Activated naive CD4-positive, alpha-beta T cell treated with anti-CD3 and anti-CD28 coated beads, Interleukin-2, amount 10 ng/mL, durations not matched to agents 5 hours and 36 hours (primary cell): Measurements from ENCODE around the gene ACSM5. TPM values are rescaled to one million over a fixed set of nuclear protein-coding genes. Genes with fewer than 3 reads are reported as not detected.

Experiments used
- total RNA-seq, 2 experiments: library from RNA; stranded (reverse); gene quantifications; one replicate each; pipeline ENCODE4 v1.2.3, GENCODE V29; 2021

The ACSM5 gene
- total RNA-seq, result not detected

GRCh38 chr16:20409398-20410120, at the start of gene ACSM5:
TSS of gene ACSM5 (plus strand) at chr16:20409534. CDS start at chr16:20411485, 1,951 bp downstream.

GRCh38 chr16:20404637-20405036, 4.7 kb upstream of the ACSM5 start, which contains the start of gene PDILT:
TSS of gene PDILT (minus strand) at chr16:20404737. CDS start at chr16:20399300, 5,437 bp downstream.

GRCh38 chr16:20451364-20451763, 42.0 kb downstream of the ACSM5 start, which contains the start of gene ACSM2A:
TSS of gene ACSM2A (plus strand) at chr16:20451521. CDS start at chr16:20460115, 8,594 bp downstream.

Other genes with a start within 250 kb of the ACSM5 start
- gene GP2, start 82.0 kb upstream of the ACSM5 start, total RNA-seq, result not detected
- gene UMOD, start 56.8 kb upstream of the ACSM5 start, total RNA-seq, result not detected
- gene PDILT, start 4.8 kb upstream of the ACSM5 start, total RNA-seq, result not detected
- gene ACSM2A, start 42.0 kb downstream of the ACSM5 start, total RNA-seq, result not detected
- gene ACSM2B, start 166.8 kb downstream of the ACSM5 start, total RNA-seq, result not detected